Suprapubic skin (tissue), 3 donors: ENCODE data around the gene HPCAL1.

Experiments
- EP300 ChIP-seq: sonication (generic); formaldehyde crosslinking; IDR thresholded peaks from one replicate; pipeline ENCODE4 v1.6.1; 2017; ENCODE audit warnings: antibody characterized with exemption
- POLR2A ChIP-seq, 2 donors: fragments of 450-650 bp; IDR thresholded peaks; one replicate each; pipeline ENCODE4 v1.6.1; 2017; ENCODE audit warnings: antibody characterized with exemption in 2 of 2, mild to moderate bottlenecking in 2 of 2, moderate library complexity in 2 of 2
- TF ChIP-seq, protein P1 (sequence below), 2 donors: fragments of 200-600 bp in 1 of 2; fragments of 450-650 bp in 1 of 2; sonication (generic) in 1 of 2; IDR thresholded peaks; one replicate each; pipeline ENCODE4 v1.5.1; 2016 to 2019; ENCODE audit warnings: antibody characterized with exemption in 2 of 2, mild to moderate bottlenecking in 1 of 2, moderate library complexity in 1 of 2

DNA sequence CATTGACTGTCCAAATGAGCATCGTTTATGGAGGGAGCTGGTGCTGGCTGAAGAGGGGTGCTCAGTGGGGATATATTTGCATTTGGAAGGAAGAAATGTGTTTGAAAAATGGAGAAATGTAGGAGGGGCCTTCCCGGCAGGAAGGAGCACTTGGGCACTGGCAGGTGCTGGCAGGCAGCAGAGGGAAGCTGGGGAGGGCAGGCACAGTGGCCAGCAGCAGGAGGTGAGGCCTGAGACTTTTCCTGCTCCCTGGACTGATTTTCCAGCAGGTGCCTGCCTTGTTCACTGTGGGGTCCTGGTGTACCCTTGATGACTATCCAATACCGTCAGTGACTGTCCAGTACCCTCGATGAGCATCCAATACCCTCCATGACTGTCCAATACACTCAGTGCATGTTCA is 20.8 kb upstream of the HPCAL1 start:
- TF ChIP-seq, protein P1, sequence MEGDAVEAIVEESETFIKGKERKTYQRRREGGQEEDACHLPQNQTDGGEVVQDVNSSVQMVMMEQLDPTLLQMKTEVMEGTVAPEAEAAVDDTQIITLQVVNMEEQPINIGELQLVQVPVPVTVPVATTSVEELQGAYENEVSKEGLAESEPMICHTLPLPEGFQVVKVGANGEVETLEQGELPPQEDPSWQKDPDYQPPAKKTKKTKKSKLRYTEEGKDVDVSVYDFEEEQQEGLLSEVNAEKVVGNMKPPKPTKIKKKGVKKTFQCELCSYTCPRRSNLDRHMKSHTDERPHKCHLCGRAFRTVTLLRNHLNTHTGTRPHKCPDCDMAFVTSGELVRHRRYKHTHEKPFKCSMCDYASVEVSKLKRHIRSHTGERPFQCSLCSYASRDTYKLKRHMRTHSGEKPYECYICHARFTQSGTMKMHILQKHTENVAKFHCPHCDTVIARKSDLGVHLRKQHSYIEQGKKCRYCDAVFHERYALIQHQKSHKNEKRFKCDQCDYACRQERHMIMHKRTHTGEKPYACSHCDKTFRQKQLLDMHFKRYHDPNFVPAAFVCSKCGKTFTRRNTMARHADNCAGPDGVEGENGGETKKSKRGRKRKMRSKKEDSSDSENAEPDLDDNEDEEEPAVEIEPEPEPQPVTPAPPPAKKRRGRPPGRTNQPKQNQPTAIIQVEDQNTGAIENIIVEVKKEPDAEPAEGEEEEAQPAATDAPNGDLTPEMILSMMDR (IDR thresholded peaks at IDR 0.05), result no peak
- TF ChIP-seq POLR2A (IDR thresholded peaks at IDR 0.05) (no peak), EP300 (no peak)
